GM12878 (cell line): ENCODE measurements around the gene EIF1. TPM values are rescaled to one million over a fixed set of nuclear protein-coding genes. Genes with fewer than 3 reads are reported as not detected.

Experiments used
- ATAC-seq: fragments of 200-7000 bp; cut with Tn5 transposase; 3 replicates; pipeline ENCODE4 v1.9.1; 2020; ENCODE audit warnings: mild to moderate bottlenecking, moderate library complexity
- BruUV-seq: library from RNA; stranded (reverse); fragments of 400-500 nt; replicated peaks from 2 replicates; lab custom pipeline; 2021; lab: Mats Ljungman, UMichigan
- CTCF ChIA-PET: fragments of 300-600 bp; sonication (Branson Sonifier 250); formaldehyde crosslinking; extraction: SDS; loops from one replicate; lab custom pipeline; 2021; ENCODE audit warnings: inconsistent platforms; lab: Yijun Ruan, JAX
- POLR2A ChIA-PET: fragments of 350-600 bp; formaldehyde crosslinking; extraction: SDS; loops from one replicate; lab custom pipeline; 2021; ENCODE audit warnings: inconsistent platforms; lab: Charles Lee
- RAD21 ChIA-PET: fragments of 300-600 bp; sonication (Branson Sonifier 250); formaldehyde crosslinking; loops from one replicate; lab custom pipeline; 2023; ENCODE audit warnings: antibody characterized with exemption; ENCODE audit not compliant: unreplicated experiment; lab: Charles Lee
- SMC1A ChIA-PET: fragments of 300-600 bp; sonication (Branson Sonifier 250); formaldehyde crosslinking; loops from one replicate; lab custom pipeline; 2023; ENCODE audit not compliant: unreplicated experiment, uncharacterized antibody; lab: Charles Lee
- DNase-seq: peaks from one replicate; pipeline ENCODE4 v3.0.0-alpha.2; 2011; ENCODE audit warnings: low read depth, low spot score
- FAIRE-seq: peaks from 3 replicates; lab custom pipeline; 2011; peaks lifted over from hg19 to GRCh38; lab: Jason Lieb, UNC
- H2AFZ ChIP-seq: 2 replicates; pipeline ENCODE4 v1.6.0; 2011; ENCODE audit warnings: low read depth, low read length, control low read depth; ENCODE audit not compliant: control insufficient read depth
- H3K27ac ChIP-seq: 2 replicates; pipeline ENCODE4 v1.5.1; 2011; ENCODE audit warnings: control low read depth; ENCODE audit not compliant: control insufficient read depth, insufficient read depth
- H3K27me3 ChIP-seq, 2 experiments: replicated peaks in 1 of 2; 2 replicates each; pipeline versions ENCODE4 v1.6.0 to v1.6.1; 2011; ENCODE audit warnings: low read length in 1 of 2; ENCODE audit not compliant: control insufficient read depth in 2 of 2, insufficient read depth in 2 of 2
- H3K36me3 ChIP-seq, 2 experiments: 2 replicates each; pipeline ENCODE4 v1.5.1; 2011; ENCODE audit warnings: low read length in 1 of 2; ENCODE audit not compliant: control insufficient read depth in 2 of 2, insufficient read depth in 2 of 2
- H3K4me1 ChIP-seq: 2 replicates; pipeline ENCODE4 v1.6.1; 2011; ENCODE audit warnings: mild to moderate bottlenecking, low read length, moderate library complexity, mixed read lengths; ENCODE audit not compliant: control insufficient read depth, insufficient read depth
- H3K4me2 ChIP-seq: 2 replicates; pipeline ENCODE4 v1.6.0; 2011; ENCODE audit warnings: control low read depth; ENCODE audit not compliant: control insufficient read depth, insufficient read depth
- H3K4me3 ChIP-seq: fragments of 200-600 bp; sonication (generic); 2 replicates; pipeline ENCODE4 v1.5.1; 2016
- H3K79me2 ChIP-seq: 2 replicates; pipeline ENCODE4 v1.6.0; 2011; ENCODE audit warnings: low read length; ENCODE audit not compliant: control insufficient read depth, insufficient read depth
- H3K9ac ChIP-seq: 2 replicates; pipeline ENCODE4 v1.8.0; 2011; ENCODE audit warnings: low read length, control low read depth, mixed read lengths; ENCODE audit not compliant: control insufficient read depth, insufficient read depth
- H3K9me3 ChIP-seq: replicated peaks from 3 replicates; pipeline ENCODE4 v1.5.1; 2011; ENCODE audit warnings: mild to moderate bottlenecking, low read length; ENCODE audit not compliant: control insufficient read depth, insufficient read depth
- H4K20me1 ChIP-seq: 2 replicates; pipeline ENCODE4 v1.6.0; 2011; ENCODE audit not compliant: control insufficient read depth, insufficient read depth
- PBX3 ChIP-seq: IDR thresholded peaks from 2 replicates; pipeline ENCODE4 v1.6.1; 2011; ENCODE audit warnings: mild to moderate bottlenecking, low read depth, low read length, moderate library complexity; ENCODE audit not compliant: insufficient replicate concordance
- SMAD1 ChIP-seq: fragments of 450-650 bp; IDR thresholded peaks from 2 replicates; pipeline ENCODE4 v1.6.1; 2018; ENCODE audit warnings: mild to moderate bottlenecking, low read depth; ENCODE audit not compliant: partially characterized antibody
- WGBS: methylation state at CpG from one replicate; pipeline ENCODE4 v1.1.6; 2016; ENCODE audit warnings: low lambda C conversion rate; ENCODE audit not compliant: insufficient replicate concordance, insufficient coverage; ENCODE audit errors: missing lambda C conversion rate; 5-methylcytosine and 5-hydroxymethylcytosine counted together
- in situ Hi-C: fragments of 300-500 bp; cut with MboI; formaldehyde crosslinking; loops from 9 replicates; pipeline ENCODE4 v1.14.3; 2018; ENCODE audit warnings: mixed read lengths
- intact Hi-C: fragments of 100-400 bp; cut with micrococcal nuclease; formaldehyde crosslinking; loops from one replicate; pipeline ENCODE4 v1.14.2; 2022; ENCODE audit not compliant: unreplicated experiment
- polyA plus RNA-seq, 11 experiments: library from polyadenylated mRNA; depleted of rRNA in 4 of 11; unstranded in 6 of 11; stranded (reverse) in 5 of 11; fragments of >200 nt; fragmentation: Nextera tagmentation in 4 of 11; fragmentation: Illumina TruSeq in 1 of 11; extraction: Ambion mirVana in 4 of 11; extraction: Trizol in 1 of 11; gene quantifications; 1 replicate in 1 of 11; 2 replicates in 10 of 11; pipeline versions ENCODE4 v1.2.1 to v1.2.3, GENCODE V29; 2011 to 2016; ENCODE audit warnings: inconsistent platforms in 2 of 11, missing spikeins in 2 of 11, low read depth in 1 of 11
- total RNA-seq, 4 experiments: library from RNA; depleted of rRNA in 3 of 4; stranded (reverse); fragments of >200 nt in 3 of 4; fragmentation: Illumina TruSeq in 1 of 4; extraction: Trizol in 1 of 4; gene quantifications; 2 replicates each; pipeline versions ENCODE4 v1.2.1 to v1.2.3, GENCODE V29; 2013 to 2021

Gene EIF1
- total and polyA plus RNA-seq, 10 of the 15 experiments (the other 5 are each of a cell fraction or from before 2014, with no cell fraction given), result 39.4 to 815 (median 480) TPM

DNA sequence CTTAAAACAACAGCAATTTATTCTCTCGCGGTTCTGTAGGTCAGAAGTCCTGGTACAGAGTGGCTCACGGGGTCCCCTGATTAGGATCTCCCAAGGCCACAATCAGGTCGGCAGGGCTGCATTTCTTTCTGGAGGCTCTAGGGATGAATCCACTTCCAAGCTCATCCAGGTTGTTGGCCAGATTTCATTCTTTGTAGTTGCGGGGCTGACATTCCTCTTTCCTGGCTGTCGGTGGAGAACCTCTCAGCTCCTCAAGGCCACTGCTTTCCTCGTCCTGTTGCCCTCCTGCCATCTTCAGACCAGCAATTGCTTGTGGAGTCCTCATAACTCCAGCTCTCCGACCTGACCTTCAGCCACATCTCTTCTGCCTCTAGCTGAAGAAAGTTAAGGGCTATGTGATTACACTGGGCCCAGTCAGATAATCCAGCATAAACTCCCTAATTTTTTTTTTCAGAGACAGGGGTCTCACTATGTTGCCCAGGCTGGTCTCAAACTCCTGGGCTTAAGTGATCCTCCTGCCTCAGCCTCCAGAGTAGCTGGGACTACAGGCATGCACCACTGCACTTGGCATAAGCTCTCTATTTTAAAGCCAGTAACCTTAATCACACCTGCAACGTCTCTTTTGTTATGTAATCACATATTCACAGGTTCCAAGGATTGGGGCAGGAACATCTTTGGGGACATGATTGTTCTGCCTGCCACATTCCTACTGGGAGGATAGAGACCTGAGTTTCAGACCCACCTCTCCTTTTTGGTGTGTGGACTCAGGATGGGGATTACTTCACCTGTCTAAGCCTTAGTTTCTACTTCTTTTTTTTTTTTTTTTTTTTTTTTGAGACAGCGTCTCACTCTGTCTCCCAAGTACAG, 19.4 kb downstream of the EIF1 start:
- H3K4me2 ChIP-seq, result no peak overlapping the region
- H3K9me3 ChIP-seq, result no peaks in the 10 kb centered on the region
- no peaks in the 10 kb centered on the region; a peak in 2 of 4 replicates for H3K27me3 ChIP-seq
- ChIA-PET CTCF (interaction anchor here (0.6 to 3.5 kb wide), 5 partner anchors 12 to 42 kb away, joined by 3 to 11 read pairs (median 5); no protein-coding TSS in a partner anchor), RAD21 (interaction anchor here (1.0 to 1.9 kb wide), 2 partner anchors 9 to 12 kb away, joined by 3 to 6 read pairs; no protein-coding TSS in a partner anchor)
- no peak overlapping the region for H2AFZ ChIP-seq
- no peak overlapping the region for H3K9ac ChIP-seq
- H3K36me3 ChIP-seq, result no peaks in the 10 kb centered on the region
- TF ChIP-seq PBX3, result no peak
- no peak for TF ChIP-seq SMAD1
- TF ChIP-seq, all 136 proteins: peak for 0
- Histone ChIP-seq H3K4me1 (no peaks in the 10 kb centered on the region), H3K79me2 (no peaks in the 10 kb centered on the region), H3K27ac (no peak overlapping the region), H4K20me1 (no peaks in the 10 kb centered on the region), H3K4me3 (no peak overlapping the region)
- ChIA-PET SMC1A (interaction anchor here (0.7 to 0.8 kb wide), 2 partner anchors 14 to 27 kb away, joined by 3 read pairs; no protein-coding TSS in a partner anchor), POLR2A (interaction anchor here (0.6 to 1.0 kb wide), 2 partner anchors 15 to 1593 kb away, joined by 4 to 5 read pairs; no protein-coding TSS in a partner anchor)
- intact Hi-C loops, result no loop called here
- no peak for DNase-seq
- in situ Hi-C loops, result no loop called here
- no peak for ATAC-seq
- no TSS peak for BruUV-seq
- no peak for FAIRE-seq
- WGBS, result 43% methylated on average over 10 of the region's 10 CpGs
